Suppressor macrophage treated with lipopolysaccharide for 4 hours (primary cell): ENCODE measurements around the gene FIBCD1.

Experiments used
- DNase-seq: peaks from one replicate; pipeline ENCODE4 v3.0.0-alpha.2; 2020

The FIBCD1 gene

GRCh38 chr9:130938652-130939404 lies at the start of gene FIBCD1:
FIBCD1 (minus strand) TSS chr9:130939247; CDS start chr9:130938607, 640 bp downstream.
- DNase-seq = peak; percentile 63

- DNase-seq = no peak
Measured at GRCh38 chr9:130988400-130988747, 49.3 kb upstream of the FIBCD1 start.

GRCh38 chr9:130987738-130988399 lies 48.8 kb upstream of the FIBCD1 start:
- no peak for DNase-seq

GRCh38 chr9:130987054-130987453 lies 48.0 kb upstream of the FIBCD1 start:
- no peak for DNase-seq

GRCh38 chr9:130986356-130986965 lies 47.4 kb upstream of the FIBCD1 start:
- DNase-seq = no peak

GRCh38 chr9:130985606-130986162 lies 46.6 kb upstream of the FIBCD1 start:
- no peak for DNase-seq

- no peak for DNase-seq
Measured at GRCh38 chr9:130985029-130985428, 46.0 kb upstream of the FIBCD1 start.

- DNase-seq = no peak
Measured at GRCh38 chr9:130984521-130984920, 45.5 kb upstream of the FIBCD1 start.

- no peak for DNase-seq
Measured at GRCh38 chr9:130983970-130984369, 44.9 kb upstream of the FIBCD1 start.

GRCh38 chr9:130983359-130983670 lies 44.3 kb upstream of the FIBCD1 start:
- DNase-seq = no peak

- no peak for DNase-seq
Measured at GRCh38 chr9:130982636-130983358, 43.8 kb upstream of the FIBCD1 start.

GRCh38 chr9:130981756-130982137 lies 42.7 kb upstream of the FIBCD1 start:
- no peak for DNase-seq

GRCh38 chr9:130981002-130981755 lies 42.1 kb upstream of the FIBCD1 start:
- peak; percentile 6 for DNase-seq

GRCh38 chr9:130980526-130980925 lies 41.5 kb upstream of the FIBCD1 start:
- no peak for DNase-seq

GRCh38 chr9:130979591-130980385 lies 40.7 kb upstream of the FIBCD1 start:
- no peak for DNase-seq

- DNase-seq = no peak
Measured at GRCh38 chr9:130977811-130978221, 38.8 kb upstream of the FIBCD1 start.

- no peak for DNase-seq
Measured at GRCh38 chr9:130975932-130976841, 37.1 kb upstream of the FIBCD1 start.

GRCh38 chr9:130975156-130975555 lies 36.1 kb upstream of the FIBCD1 start:
- no peak for DNase-seq

GRCh38 chr9:130974697-130975096 lies 35.6 kb upstream of the FIBCD1 start:
- DNase-seq = no peak

- no peak for DNase-seq
Measured at GRCh38 chr9:130973686-130974281, 34.7 kb upstream of the FIBCD1 start.
